Measurements from ENCODE around the gene FAM131B.

The FAM131B gene

DNA sequence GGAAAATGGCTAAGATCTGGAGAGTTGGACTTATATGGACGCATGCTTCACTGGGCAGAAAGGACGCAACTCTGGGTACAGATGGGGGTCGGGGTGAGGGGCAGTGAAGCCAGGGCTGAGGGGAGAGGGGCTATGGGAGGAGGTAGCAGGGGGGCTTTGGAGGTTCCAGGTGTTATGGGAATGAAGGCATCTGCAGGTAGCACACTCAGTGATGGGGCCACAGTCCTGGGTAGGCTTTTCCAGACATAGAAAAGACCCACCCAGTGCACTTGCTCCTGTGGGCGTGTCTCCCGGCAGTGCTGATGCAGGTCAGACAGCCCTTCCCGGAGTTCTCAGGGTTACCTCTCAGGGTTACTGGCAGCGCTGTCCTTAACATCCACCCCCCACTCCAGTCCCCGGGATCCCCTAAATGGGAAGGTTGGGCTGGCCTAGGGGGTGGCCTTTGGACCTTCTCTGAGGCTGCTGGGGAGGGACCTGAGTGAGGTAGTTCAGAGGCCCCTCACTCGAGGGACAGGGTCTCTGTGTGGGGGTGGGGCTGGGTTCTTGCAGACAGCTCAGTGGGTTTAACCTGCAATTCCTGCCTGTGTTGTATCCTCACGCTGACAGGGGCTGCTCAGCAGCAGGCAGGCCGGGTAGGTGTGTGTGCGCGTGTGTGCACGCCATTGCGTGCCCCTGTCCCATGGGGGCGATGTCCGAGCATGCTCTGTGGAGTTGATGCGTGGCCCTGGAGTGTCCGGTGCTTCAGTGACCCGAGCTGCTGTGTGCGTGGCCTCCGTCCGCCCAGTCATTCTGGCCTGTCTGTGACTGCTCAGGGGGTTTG, 24.9 kb upstream of the FAM131B start:
- Histone ChIP-seq H3K9me2 (replicated peaks; ENCODE audit: insufficient read depth, low read length) (no peaks in the 10 kb centered on the region), H3K4me1 (ENCODE audit: low read length) (no peaks in the 10 kb centered on the region), H3K27me3 (replicated peaks; ENCODE audit: insufficient read depth, low read length) (no peaks in the 10 kb centered on the region), H4K20me1 (ENCODE audit: insufficient read depth, low read length) (no peaks in the 10 kb centered on the region), H3K36me3 (replicated peaks; ENCODE audit: insufficient read depth, low read length) (no peaks in the 10 kb centered on the region), H3K4me3 (ENCODE audit: low read length) (no peak overlapping the region), H3F3A (ENCODE audit: insufficient read depth, low read length) (no peaks in the 10 kb centered on the region), H3K4me2 (ENCODE audit: low read depth, low read length) (no peak overlapping the region), H3K79me2 (ENCODE audit: low read length) (no peaks in the 10 kb centered on the region), H3K9me3 (replicated peaks; ENCODE audit: insufficient read depth, low read length) (no peaks in the 10 kb centered on the region), H2AFZ (ENCODE audit: low read length) (no peak overlapping the region), H3K27ac (ENCODE audit: low read length) (no peak overlapping the region), H3K9ac (ENCODE audit: low read length) (no peak overlapping the region)
- no peak for DNase-seq
- no peak for TF ChIP-seq EZH2phosphoT487 (IDR thresholded peaks at IDR 0.05; ENCODE audit: low read length)

DNA sequence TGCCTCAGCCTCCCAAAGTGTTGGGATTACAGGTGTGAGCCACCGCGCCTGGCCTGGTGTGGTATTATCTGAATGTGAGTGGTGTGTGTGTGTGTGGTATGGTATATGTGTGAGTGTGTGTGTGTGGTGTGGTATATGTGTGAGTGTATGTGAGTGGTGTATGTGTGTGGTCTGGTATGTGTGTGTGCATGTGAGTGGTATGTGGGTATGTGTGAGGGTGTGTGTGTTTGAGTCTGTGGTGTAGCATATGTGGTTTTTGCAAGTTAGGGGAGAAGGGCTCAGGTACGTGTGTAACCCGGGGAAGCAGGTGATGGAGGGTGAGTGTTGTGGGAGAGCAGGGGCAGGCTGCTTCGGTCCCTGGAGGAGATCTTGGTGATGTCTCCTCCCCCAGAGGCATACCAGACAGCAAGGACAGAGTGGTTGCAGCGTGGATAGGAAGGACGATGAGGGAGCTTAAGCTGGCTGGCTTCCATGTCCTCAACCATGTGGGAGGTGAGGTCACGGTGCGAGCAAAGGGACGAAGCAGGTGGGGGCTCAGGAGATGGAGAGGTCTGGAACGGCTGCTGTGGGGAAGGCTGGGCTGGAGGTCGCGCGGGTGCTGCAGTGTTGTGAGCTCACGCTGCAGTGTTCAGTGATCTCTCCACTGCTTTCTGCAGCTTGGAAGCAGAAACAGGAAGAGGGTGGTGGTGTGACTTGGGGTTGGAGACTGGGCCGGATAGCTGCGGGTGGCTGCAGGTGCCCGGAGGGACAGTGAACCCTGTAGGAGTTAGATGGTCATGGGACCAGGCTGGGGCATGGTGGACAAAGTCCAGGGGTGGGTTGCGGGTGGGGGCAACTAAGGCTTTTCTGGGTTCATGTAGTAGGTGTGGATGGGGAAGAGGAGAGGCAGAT, 23.6 kb upstream of the FAM131B start:
- Histone ChIP-seq H3K9me2 (replicated peaks; ENCODE audit: insufficient read depth, low read length) (no peaks in the 10 kb centered on the region), H3K27ac (ENCODE audit: low read length) (no peak overlapping the region), H2AFZ (ENCODE audit: low read length) (no peak overlapping the region), H3K9me3 (replicated peaks; ENCODE audit: insufficient read depth, low read length) (no peaks in the 10 kb centered on the region), H3K4me1 (ENCODE audit: low read length) (no peaks in the 10 kb centered on the region), H3K9ac (ENCODE audit: low read length) (no peak overlapping the region), H3K36me3 (replicated peaks; ENCODE audit: insufficient read depth, low read length) (no peaks in the 10 kb centered on the region), H3F3A (ENCODE audit: insufficient read depth, low read length) (no peaks in the 10 kb centered on the region), H3K4me2 (ENCODE audit: low read depth, low read length) (no peak overlapping the region), H3K27me3 (replicated peaks; ENCODE audit: insufficient read depth, low read length) (no peaks in the 10 kb centered on the region), H4K20me1 (ENCODE audit: insufficient read depth, low read length) (no peaks in the 10 kb centered on the region), H3K4me3 (ENCODE audit: low read length) (no peak overlapping the region), H3K79me2 (ENCODE audit: low read length) (no peaks in the 10 kb centered on the region)
- TF ChIP-seq EZH2phosphoT487 (IDR thresholded peaks at IDR 0.05; ENCODE audit: low read length): no peak
- TF ChIP-seq, protein P1, sequence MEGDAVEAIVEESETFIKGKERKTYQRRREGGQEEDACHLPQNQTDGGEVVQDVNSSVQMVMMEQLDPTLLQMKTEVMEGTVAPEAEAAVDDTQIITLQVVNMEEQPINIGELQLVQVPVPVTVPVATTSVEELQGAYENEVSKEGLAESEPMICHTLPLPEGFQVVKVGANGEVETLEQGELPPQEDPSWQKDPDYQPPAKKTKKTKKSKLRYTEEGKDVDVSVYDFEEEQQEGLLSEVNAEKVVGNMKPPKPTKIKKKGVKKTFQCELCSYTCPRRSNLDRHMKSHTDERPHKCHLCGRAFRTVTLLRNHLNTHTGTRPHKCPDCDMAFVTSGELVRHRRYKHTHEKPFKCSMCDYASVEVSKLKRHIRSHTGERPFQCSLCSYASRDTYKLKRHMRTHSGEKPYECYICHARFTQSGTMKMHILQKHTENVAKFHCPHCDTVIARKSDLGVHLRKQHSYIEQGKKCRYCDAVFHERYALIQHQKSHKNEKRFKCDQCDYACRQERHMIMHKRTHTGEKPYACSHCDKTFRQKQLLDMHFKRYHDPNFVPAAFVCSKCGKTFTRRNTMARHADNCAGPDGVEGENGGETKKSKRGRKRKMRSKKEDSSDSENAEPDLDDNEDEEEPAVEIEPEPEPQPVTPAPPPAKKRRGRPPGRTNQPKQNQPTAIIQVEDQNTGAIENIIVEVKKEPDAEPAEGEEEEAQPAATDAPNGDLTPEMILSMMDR (IDR thresholded peaks at IDR 0.05; ENCODE audit: low read length): no peak
- TF ChIP-seq EZH2 (optimal IDR thresholded peaks at IDR 0.05; ENCODE audit: low read depth, low read length): no peak
- DNase-seq: no peak

DNA sequence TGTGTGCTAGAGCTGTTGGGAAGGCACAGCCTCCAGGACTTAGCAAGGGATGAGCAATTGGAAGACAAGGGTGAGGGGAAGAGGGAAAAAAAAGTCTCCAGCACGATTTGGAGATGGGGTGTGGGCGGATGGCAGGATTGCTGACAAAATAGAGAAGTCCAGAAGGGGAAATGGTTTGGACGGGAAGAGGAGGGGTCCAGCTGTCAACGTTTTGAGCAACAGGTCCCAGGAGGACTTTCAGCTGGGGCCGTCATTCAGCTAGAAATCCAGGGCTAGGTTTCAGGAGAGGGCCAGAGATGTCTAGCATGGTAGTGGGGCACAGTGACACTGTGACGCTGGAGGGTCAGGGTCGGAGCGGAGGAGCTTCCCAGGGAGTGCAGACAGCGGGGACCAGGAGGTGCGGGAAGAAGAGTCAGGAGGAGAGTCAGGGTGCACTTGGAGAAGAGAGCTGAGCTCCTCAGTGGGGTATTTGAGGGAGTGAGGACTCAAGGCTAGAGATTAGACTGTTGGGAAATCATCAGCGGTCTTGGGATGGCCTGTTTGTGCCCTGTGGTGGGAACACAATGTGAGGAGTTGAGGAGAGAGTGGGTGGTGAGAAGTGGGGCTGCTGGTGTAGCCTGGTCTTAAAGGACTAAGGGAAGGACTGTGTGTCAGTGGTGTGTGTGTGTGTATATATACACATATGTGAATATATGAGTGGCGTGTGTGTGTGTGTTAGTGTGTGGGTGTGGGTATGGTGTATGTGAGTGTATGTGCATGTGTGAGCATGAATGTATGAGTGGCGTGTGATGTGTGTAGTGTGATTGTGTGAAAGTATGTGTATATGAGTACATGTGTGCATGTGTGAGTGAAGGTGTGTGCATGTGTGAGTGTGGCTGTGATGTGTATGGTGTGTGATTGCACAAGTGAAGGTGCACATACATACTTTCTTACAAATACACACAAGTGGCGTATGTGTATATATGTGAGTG, 22.4 kb upstream of the FAM131B start:
- no peaks in the 10 kb centered on the region for H3K27me3 ChIP-seq (replicated peaks; ENCODE audit: insufficient read depth, low read length)
- no peaks in the 10 kb centered on the region for H3F3A ChIP-seq (ENCODE audit: insufficient read depth, low read length)
- H3K4me3 ChIP-seq (ENCODE audit: low read length): no peak overlapping the region
- no peaks in the 10 kb centered on the region for H3K79me2 ChIP-seq (ENCODE audit: low read length)
- no peak overlapping the region for H3K9ac ChIP-seq (ENCODE audit: low read length)
- no peak overlapping the region for H2AFZ ChIP-seq (ENCODE audit: low read length)
- H4K20me1 ChIP-seq (ENCODE audit: insufficient read depth, low read length): no peaks in the 10 kb centered on the region
- peaks cover under 1% of the 10 kb centered on the region; the same call in 1 of the 2 replicates for H3K4me1 ChIP-seq (ENCODE audit: low read length)
- no peaks in the 10 kb centered on the region for H3K9me3 ChIP-seq (replicated peaks; ENCODE audit: insufficient read depth, low read length)
- no peaks in the 10 kb centered on the region for H3K36me3 ChIP-seq (replicated peaks; ENCODE audit: insufficient read depth, low read length)
- no peak overlapping the region for H3K4me2 ChIP-seq (ENCODE audit: low read depth, low read length)
- no peak overlapping the region for H3K27ac ChIP-seq (ENCODE audit: low read length)
- H3K9me2 ChIP-seq (replicated peaks; ENCODE audit: insufficient read depth, low read length): no peaks in the 10 kb centered on the region
- TF ChIP-seq EZH2 (optimal IDR thresholded peaks at IDR 0.05; ENCODE audit: low read depth, low read length) (no peak), EZH2phosphoT487 (IDR thresholded peaks at IDR 0.05; ENCODE audit: low read length) (no peak)
- TF ChIP-seq, protein P1 (IDR thresholded peaks at IDR 0.05; ENCODE audit: low read length): no peak
- DNase-seq: no peak

All from MM.1S (cell line).